ENCODE results near the gene RAPGEF1. TPM values are rescaled to one million over a fixed set of nuclear protein-coding genes. Genes with fewer than 3 reads are reported as not detected.

Gene RAPGEF1
- total RNA-seq, 2 experiments from 2014 or later: 187 to 215 TPM

DNA sequence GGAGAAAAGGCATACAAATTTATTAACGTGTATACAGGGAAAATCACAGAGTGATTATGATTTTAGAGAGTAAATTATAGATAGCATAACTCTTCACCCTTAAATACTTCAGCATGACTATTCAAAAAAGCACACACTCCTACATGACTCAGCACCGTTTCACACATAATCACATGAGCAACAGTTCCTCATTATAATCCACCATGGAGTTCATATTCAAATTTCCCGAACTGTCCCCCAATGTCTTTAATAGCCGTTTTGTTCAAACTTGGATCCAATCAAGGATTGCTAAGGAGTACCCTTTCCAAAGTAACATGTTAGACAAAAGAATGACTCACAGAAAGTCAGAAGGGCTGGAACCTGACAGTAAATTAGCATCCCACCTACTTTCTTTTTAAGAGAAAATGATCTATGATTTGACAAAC lies 32.1 kb downstream of the RAPGEF1 start:
- CTCF ChIA-PET: interaction anchor here (0.9 to 4.1 kb wide), 5 partner anchors 12 to 30 kb away, joined by 3 to 35 read pairs (median 4); no protein-coding TSS in a partner anchor
- Mint-ChIP-seq H3K27me3 (no peaks in the 10 kb centered on the region), H3K36me3 (peaks cover 15% of the 10 kb centered on the region), H3K9me3 (ENCODE audit: low read depth) (no peaks in the 10 kb centered on the region), H3K27ac (peak overlapping the region; percentile 84), H3K4me3 (peak overlapping the region; percentile 29), H3K4me1 (peaks cover 91% of the 10 kb centered on the region)
- ATAC-seq: no peak
- DNase-seq: no peak

DNA sequence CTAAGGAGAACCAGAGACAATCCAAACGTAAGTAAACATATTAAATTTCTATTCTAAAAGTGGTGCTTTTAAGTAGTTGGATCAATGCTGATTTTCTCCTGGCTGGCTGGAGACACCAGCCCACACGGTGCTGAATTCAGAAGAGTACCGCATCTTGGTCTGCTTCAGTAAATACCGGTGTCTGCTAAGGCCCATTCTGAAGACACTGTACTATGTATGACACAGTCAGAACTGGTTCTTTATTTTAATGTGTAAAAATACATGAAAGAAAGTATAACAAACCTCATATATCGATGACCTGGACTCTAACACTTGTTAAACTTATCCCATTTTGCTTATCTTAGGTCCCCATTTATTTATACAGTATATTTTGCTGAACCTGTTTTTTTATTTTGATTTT lies 32.8 kb downstream of the RAPGEF1 start:
- Mint-ChIP-seq H3K36me3 (peaks cover 14% of the 10 kb centered on the region), H3K27me3 (no peaks in the 10 kb centered on the region), H3K27ac (peak overlapping the region; percentile 84), H3K9me3 (ENCODE audit: low read depth) (no peaks in the 10 kb centered on the region), H3K4me1 (peaks cover 86% of the 10 kb centered on the region), H3K4me3 (no peak overlapping the region)
- CTCF ChIA-PET: interaction anchor here (1.2 kb wide), 1 partner anchor 48 kb away, joined by 3 read pairs; no protein-coding TSS in a partner anchor
- ATAC-seq (no peak), DNase-seq (no peak)

DNA sequence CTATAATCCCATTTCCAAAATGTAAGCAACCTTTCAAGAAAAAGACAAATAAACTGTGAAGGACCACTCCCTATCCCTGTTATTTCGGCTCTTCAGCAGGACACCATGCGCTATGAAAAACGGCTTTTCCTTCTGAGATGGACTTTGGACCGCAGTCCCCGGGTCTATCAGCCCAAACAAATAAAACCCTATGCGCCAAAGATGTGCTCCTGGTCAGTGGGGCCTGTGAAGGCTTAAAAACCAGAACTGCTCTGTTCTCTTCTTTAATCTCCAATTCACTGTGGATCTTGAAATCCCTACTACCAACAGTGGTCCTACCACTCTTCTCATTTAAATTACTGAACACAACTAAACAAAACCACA lies 33.3 kb downstream of the RAPGEF1 start:
- ATAC-seq: no peak
- no peaks in the 10 kb centered on the region for H3K9me3 Mint-ChIP-seq (ENCODE audit: low read depth)
- CTCF ChIA-PET: interaction anchor here (1.2 kb wide), 1 partner anchor 49 kb away, joined by 3 read pairs; no protein-coding TSS in a partner anchor
- DNase-seq: no peak
- H3K4me3 Mint-ChIP-seq: no peak overlapping the region
- H3K27me3 Mint-ChIP-seq: no peaks in the 10 kb centered on the region
- H3K36me3 Mint-ChIP-seq: peaks cover 13% of the 10 kb centered on the region
- H3K27ac Mint-ChIP-seq: peak overlapping the region; percentile 69
- H3K4me1 Mint-ChIP-seq: peaks cover 81% of the 10 kb centered on the region

DNA sequence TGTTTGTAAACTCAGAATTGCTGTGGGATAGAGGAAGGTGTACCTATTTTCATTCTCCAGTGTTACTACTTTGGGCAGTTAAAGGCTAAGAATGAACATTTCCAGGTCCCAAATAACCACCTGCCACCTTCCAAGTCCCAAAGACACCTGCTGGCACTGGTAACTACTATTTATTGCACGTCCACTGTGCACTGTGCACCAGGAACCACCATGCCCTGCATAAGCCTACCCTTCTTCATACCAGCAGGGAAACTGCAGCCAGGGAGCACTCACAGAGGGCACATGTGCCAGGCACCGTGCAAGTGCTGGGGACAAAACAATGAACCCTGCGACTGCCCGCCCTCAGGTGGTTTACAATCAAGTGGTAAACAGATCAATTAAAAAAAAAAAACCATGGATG lies 34.9 kb downstream of the RAPGEF1 start:
- DNase-seq: no peak
- Mint-ChIP-seq H3K4me1 (peaks cover 70% of the 10 kb centered on the region), H3K27ac (no peak overlapping the region), H3K9me3 (ENCODE audit: low read depth) (no peaks in the 10 kb centered on the region), H3K4me3 (no peak overlapping the region), H3K36me3 (peaks cover 11% of the 10 kb centered on the region), H3K27me3 (no peaks in the 10 kb centered on the region)
- no peak for ATAC-seq
- CTCF ChIA-PET: interaction anchor here (1.3 to 2.5 kb wide), 3 partner anchors 12 to 27 kb away, joined by 5 to 7 read pairs (median 6); no protein-coding TSS in a partner anchor

DNA sequence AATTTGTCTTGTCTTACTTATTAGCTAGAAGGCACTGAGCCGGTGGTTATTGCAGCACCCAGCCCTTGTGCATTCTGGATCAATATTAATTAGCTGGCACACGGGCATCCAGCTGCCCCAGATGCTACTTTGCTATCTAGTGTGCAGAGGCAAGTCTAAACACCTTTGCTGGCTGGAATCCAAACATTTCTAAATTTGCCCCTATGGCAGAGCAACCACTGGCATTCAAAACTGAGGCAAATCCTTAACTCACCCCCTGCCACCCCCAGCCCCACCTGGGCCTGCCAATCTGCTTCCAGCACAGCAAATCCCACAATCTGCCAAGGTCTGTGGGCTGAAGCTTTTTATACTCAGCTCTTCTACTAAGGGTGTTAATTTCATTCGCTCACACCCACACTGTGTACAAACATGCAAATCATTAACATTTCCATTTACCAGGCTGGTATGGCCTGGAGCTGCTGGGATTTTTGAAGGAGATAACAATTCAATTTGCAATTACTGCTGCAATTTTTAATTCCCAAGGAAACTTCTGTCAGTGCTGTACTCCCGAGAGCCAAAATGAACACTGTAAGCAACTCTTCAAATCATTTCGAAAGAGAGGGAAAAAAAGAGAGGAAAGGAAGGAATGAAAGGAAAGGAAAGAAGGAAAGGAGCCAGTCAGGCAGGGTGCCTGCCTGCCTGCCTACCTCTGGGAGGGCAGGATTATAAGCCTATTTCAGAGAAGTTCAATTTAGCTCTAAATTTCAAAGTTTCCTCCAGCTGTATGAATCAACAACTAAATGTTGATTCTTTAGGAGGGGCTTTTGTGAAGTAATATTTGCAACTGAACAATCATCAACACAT lies 35.5 kb downstream of the RAPGEF1 start:
- Mint-ChIP-seq H3K36me3 (peaks cover 11% of the 10 kb centered on the region), H3K9me3 (ENCODE audit: low read depth) (no peaks in the 10 kb centered on the region), H3K4me1 (peaks cover 69% of the 10 kb centered on the region), H3K27ac (peak overlapping the region; percentile 47), H3K27me3 (no peaks in the 10 kb centered on the region), H3K4me3 (no peak overlapping the region)
- CTCF ChIA-PET: interaction anchor here (1.9 to 2.5 kb wide), 2 partner anchors 11 to 27 kb away, joined by 6 to 7 read pairs; no protein-coding TSS in a partner anchor
- DNase-seq (no peak), ATAC-seq (no peak)

DNA sequence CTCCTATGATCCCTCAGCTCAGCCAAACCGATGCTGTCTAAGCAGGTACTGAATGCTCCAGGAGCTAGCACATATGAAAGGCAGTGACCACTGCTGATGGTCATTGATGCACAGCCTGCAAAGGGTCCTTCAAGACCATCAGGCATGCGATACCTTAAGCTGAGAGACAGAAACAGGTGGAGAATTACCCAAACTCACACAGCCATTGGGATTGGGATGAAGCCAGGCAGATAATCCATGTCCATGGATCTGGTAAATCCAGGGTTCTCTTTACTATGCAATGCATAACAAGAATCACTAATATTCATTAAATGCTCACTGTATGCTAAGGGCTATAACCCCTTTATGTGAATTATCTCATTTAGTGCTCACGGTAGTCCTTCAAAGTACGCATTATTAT lies 36.2 kb downstream of the RAPGEF1 start:
- Mint-ChIP-seq H3K27me3 (no peaks in the 10 kb centered on the region), H3K9me3 (ENCODE audit: low read depth) (no peaks in the 10 kb centered on the region), H3K4me1 (peaks cover 68% of the 10 kb centered on the region), H3K4me3 (no peak overlapping the region), H3K36me3 (peaks cover 11% of the 10 kb centered on the region), H3K27ac (no peak overlapping the region)
- ATAC-seq: no peak
- no peak for DNase-seq
- CTCF ChIA-PET: interaction anchor here (1.9 to 2.5 kb wide), 2 partner anchors 10 to 26 kb away, joined by 6 to 7 read pairs; no protein-coding TSS in a partner anchor

DNA sequence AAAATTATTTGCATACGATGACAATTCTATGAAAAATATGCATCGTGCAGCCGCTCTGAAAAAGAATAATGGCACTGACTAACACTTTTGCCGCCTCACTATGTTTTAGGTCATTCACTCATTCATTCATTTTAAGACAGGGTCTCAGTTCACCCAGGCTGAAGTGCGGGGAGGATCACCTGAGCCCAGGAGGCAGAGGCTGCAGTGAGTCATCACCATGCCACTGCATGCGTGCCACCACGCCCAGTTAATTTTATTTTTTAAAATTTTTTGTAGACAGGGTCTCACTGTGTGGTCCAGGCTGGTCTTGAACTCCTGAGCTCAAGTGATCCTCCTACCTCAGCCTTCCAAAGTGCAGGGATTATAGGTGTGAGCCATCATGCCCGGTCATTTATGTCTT lies 37.0 kb downstream of the RAPGEF1 start:
- Mint-ChIP-seq H3K9me3 (ENCODE audit: low read depth) (no peaks in the 10 kb centered on the region), H3K27ac (no peak overlapping the region), H3K27me3 (no peaks in the 10 kb centered on the region), H3K4me1 (peaks cover 69% of the 10 kb centered on the region), H3K4me3 (no peak overlapping the region), H3K36me3 (peaks cover 8% of the 10 kb centered on the region)
- DNase-seq: no peak
- no peak for ATAC-seq
- CTCF ChIA-PET: interaction anchor here (0.7 kb wide), 1 partner anchor 28 kb away, joined by 3 read pairs; no protein-coding TSS in a partner anchor

DNA sequence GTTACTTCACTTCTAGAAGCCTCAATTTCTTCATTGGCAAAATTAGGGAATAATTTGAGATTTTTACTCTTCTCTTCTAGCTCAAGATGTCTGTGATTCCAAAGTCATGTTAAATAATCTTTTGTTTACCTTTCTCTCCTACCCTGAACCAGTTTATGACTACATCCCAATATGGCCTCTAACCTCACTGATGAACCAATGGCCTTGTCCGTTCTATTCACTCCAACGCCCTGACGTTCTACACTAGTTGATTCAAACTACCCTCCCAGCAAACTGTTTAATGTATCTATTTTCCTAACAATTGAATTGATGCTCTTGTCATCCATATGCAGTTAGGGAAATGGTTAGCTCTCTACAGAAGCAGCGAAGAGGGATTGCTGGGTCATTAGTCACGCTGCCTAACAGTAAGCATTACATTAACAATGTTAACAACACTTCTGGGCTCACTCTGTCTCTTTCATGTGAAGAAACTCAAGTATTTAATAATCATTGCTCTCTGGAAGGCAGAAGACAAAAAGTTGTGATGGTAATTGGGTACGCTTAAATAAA lies 38.0 kb downstream of the RAPGEF1 start:
- H3K36me3 Mint-ChIP-seq: peaks cover 8% of the 10 kb centered on the region
- H3K4me3 Mint-ChIP-seq: no peak overlapping the region
- CTCF ChIA-PET: interaction anchor here (1.3 kb wide), 1 partner anchor 8 kb away, joined by 4 read pairs; no protein-coding TSS in a partner anchor
- H3K27me3 Mint-ChIP-seq: no peaks in the 10 kb centered on the region
- H3K27ac Mint-ChIP-seq: no peak overlapping the region
- H3K4me1 Mint-ChIP-seq: peaks cover 64% of the 10 kb centered on the region
- no peak for ATAC-seq
- no peaks in the 10 kb centered on the region for H3K9me3 Mint-ChIP-seq (ENCODE audit: low read depth)
- DNase-seq: no peak

DNA sequence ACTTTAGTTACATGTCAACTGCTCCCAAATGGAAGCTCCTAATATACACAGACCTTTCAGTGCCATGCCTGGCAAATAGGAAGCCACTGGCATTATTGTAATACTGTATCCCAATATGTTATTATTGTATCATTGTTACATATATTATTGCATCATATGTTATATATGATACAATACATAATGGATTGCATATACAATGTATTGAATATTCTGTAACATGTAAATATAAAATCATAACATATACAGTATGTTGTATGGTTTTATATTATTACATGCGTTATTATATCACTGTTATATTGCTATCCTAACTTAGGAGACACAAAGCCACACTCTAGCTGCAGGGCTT lies 38.5 kb downstream of the RAPGEF1 start:
- no peak for ATAC-seq
- CTCF ChIA-PET: interaction anchor here (1.3 kb wide), 1 partner anchor 9 kb away, joined by 4 read pairs; no protein-coding TSS in a partner anchor
- Mint-ChIP-seq H3K27ac (no peak overlapping the region), H3K9me3 (ENCODE audit: low read depth) (no peaks in the 10 kb centered on the region), H3K27me3 (no peaks in the 10 kb centered on the region), H3K36me3 (peaks cover 4% of the 10 kb centered on the region), H3K4me3 (no peak overlapping the region), H3K4me1 (peaks cover 62% of the 10 kb centered on the region)
- DNase-seq: no peak

DNA sequence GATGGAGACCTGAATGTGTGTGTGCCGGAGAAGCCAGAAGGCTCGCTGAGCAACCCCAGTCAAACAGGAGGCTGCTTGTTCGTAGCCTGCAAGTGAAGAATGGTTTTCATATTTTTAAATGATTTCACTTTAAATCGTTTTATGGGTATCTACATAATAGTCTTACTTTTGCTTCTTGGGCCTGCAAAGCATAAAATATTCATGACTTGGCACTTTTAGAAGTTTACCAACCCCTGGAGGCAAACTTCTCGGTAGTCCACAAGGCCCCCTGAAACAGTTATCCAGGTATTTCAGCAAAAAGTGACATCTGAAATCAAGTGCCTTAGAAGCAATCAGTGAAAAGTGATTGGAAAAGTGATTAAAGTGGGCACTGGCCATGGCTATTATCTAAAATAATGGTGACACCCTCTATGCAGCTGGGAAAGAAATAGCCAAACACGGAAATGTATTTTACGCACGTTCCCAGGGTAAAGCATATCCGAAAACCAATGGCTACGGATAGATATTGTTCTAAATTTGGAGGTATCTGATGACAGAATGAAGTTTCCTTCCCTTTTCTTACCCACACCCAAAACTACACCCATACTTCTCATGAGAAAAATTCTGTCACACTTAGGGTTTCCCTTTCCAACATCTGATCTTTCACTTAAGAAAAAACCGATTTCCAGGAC lies 39.0 kb downstream of the RAPGEF1 start:
- Mint-ChIP-seq H3K4me1 (peaks cover 61% of the 10 kb centered on the region), H3K36me3 (peaks cover 3% of the 10 kb centered on the region), H3K27ac (no peak overlapping the region), H3K4me3 (no peak overlapping the region), H3K27me3 (no peaks in the 10 kb centered on the region), H3K9me3 (ENCODE audit: low read depth) (no peaks in the 10 kb centered on the region)
- no peak for ATAC-seq
- CTCF ChIA-PET: interaction anchor here (1.3 kb wide), 1 partner anchor 9 kb away, joined by 4 read pairs; no protein-coding TSS in a partner anchor
- DNase-seq: no peak

DNA sequence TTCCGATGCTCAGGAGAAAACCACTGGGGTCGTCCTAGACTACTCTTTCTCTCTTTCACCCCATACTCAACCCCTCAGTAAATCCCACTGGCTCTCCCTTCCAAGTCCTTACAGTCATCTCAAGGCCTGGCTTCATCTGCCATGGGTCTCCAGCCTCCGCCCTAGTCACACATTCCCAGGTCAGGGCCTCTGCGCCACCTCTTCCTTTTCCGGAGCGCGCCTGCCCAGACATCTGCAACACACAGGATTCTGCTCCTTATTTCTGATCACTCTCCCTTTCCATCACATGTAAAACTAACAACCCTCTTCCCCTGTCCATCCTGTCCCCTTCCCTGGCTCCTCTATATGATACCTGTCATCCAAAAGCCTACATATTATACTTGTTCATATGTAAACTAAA lies 39.8 kb downstream of the RAPGEF1 start:
- H3K36me3 Mint-ChIP-seq: peaks cover 4% of the 10 kb centered on the region
- H3K4me3 Mint-ChIP-seq: no peak overlapping the region
- no peak overlapping the region for H3K27ac Mint-ChIP-seq
- H3K9me3 Mint-ChIP-seq (ENCODE audit: low read depth): no peaks in the 10 kb centered on the region
- DNase-seq: no peak
- no peaks in the 10 kb centered on the region for H3K27me3 Mint-ChIP-seq
- H3K4me1 Mint-ChIP-seq: peaks cover 60% of the 10 kb centered on the region
- CTCF ChIA-PET: no interaction called here
- ATAC-seq: no peak

DNA sequence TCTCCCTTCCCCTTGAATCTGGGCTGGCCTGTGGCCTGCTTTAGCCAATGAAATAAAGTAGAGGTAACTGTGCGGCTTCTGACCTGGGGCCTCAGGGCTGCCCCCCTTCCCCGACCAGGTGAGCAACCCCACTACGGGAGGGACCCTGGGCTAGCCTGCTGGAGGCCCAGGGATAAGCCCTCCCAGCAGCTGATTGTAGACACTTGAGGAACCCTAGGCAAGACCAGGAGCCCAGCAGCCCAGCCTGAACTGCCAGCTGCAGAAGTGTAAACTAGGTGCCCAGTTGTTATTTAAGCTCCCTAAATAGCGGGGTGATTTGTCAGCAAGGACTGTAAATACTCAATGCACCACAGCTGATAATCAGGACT lies 41.3 kb downstream of the RAPGEF1 start:
- Mint-ChIP-seq H3K36me3 (peaks cover 13% of the 10 kb centered on the region), H3K27ac (no peak overlapping the region), H3K27me3 (no peaks in the 10 kb centered on the region), H3K4me3 (no peak overlapping the region), H3K4me1 (peaks cover 59% of the 10 kb centered on the region), H3K9me3 (ENCODE audit: low read depth) (no peaks in the 10 kb centered on the region)
- CTCF ChIA-PET: no interaction called here
- no peak for ATAC-seq
- no peak for DNase-seq

DNA sequence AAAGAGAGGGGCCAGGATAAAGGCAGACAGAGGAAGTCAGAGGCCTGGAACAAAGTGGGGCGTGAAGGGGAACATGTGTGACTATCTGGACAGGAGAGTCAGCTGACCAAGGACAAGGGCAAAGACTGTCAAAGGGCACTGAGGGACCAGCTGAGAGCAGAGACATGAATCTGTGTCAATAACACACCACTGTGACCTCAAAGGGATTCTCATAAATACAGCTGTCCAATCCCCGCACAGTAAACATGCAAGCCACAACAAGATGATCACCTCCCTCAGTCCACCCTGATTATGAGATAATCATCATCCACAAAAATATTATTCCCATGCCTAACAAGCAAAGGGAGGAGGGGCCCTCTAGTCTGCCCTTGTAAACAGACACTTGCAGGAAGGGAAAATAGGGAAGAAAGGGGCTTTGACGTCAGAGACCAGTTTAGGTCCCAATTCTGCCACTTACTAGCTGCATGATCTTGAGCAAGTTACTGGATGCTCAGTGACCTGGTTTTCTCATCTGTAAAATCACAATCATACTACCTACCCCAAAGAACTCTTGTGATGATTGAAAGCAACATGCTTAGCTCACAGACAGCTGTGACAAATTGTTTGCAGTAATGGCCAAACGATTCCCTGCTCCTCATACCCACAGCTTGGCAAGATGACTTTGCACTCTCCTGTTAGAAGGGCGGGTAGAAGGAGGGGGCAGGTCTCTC lies 41.8 kb downstream of the RAPGEF1 start:
- Mint-ChIP-seq H3K4me1 (peaks cover 60% of the 10 kb centered on the region), H3K36me3 (peaks cover 13% of the 10 kb centered on the region), H3K27ac (peak overlapping the region; percentile 39), H3K4me3 (no peak overlapping the region), H3K9me3 (ENCODE audit: low read depth) (no peaks in the 10 kb centered on the region), H3K27me3 (no peaks in the 10 kb centered on the region)
- ATAC-seq (no peak), DNase-seq (no peak)
- CTCF ChIA-PET: no interaction called here

Data from activated CD8-positive, alpha-beta memory T cell treated with anti-CD3 and anti-CD28 coated beads, Interleukin-2, amount 10 ng/mL, durations not matched to agents 7 days and 5 days (primary cell).